K562 (cell line): ENCODE measurements around the gene SLC9A3.

Source experiments
- ATF6 ChIP-seq: sonication (generic); formaldehyde crosslinking; IDR thresholded peaks from 2 replicates; pipeline ENCODE4 v1.4.0; 2020; ENCODE audit warnings: mild to moderate bottlenecking, missing genetic modification reagents
- BRD4 ChIP-seq: fragments of 200-600 bp; sonication (generic); IDR thresholded peaks from 2 replicates; pipeline ENCODE4 v1.6.1; 2017; ENCODE audit warnings: inconsistent platforms
- CBFB ChIP-seq: sonication (generic); formaldehyde crosslinking; IDR thresholded peaks from 2 replicates; pipeline ENCODE4 v1.4.0; 2020; ENCODE audit warnings: mild to moderate bottlenecking, missing genetic modification reagents
- CTCF ChIP-seq, 3 experiments: IDR thresholded peaks in 2 of 3; conservative IDR thresholded peaks in 1 of 3; 2 replicates each; pipeline ENCODE4 v1.5.1; 2011 to 2012; ENCODE audit warnings: low read length in 3 of 3, mild to moderate bottlenecking in 3 of 3, control low read depth in 2 of 3, improper control_type of control experiment in 1 of 3, inconsistent platforms in 1 of 3, low read depth in 1 of 3, mixed read lengths in 1 of 3, moderate library complexity in 1 of 3; ENCODE audit not compliant: insufficient read depth in 2 of 3
- HDAC6 ChIP-seq: IDR thresholded peaks from 2 replicates; pipeline ENCODE4 v1.6.1; 2012; ENCODE audit warnings: low read depth, mild to moderate bottlenecking, control low read depth, inconsistent platforms, low read length, moderate library complexity
- PCBP2 ChIP-seq: fragments of 200-400 bp; formaldehyde crosslinking; IDR thresholded peaks from 2 replicates; pipeline ENCODE4 v1.6.1; 2018; ENCODE audit warnings: low read length, low read depth, mild to moderate bottlenecking, moderate library complexity; ENCODE audit not compliant: poor library complexity, severe bottlenecking
- POLR2AphosphoS5 ChIP-seq: IDR thresholded peaks from 2 replicates; pipeline ENCODE4 v1.6.1; 2011; ENCODE audit warnings: mild to moderate bottlenecking, low read depth, low read length, moderate library complexity; ENCODE audit not compliant: control insufficient read depth, insufficient read depth
- SNAPC5 ChIP-seq: fragments of 250-450 bp; sonication (Bioruptor Pico); IDR thresholded peaks from 2 replicates; pipeline ENCODE4 v1.8.0; 2021; ENCODE audit warnings: moderate library complexity, mild to moderate bottlenecking, inconsistent platforms
- STAT6 ChIP-seq: sonication (generic); formaldehyde crosslinking; IDR thresholded peaks from 2 replicates; pipeline ENCODE4 v1.8.1; 2023; ENCODE audit warnings: mild to moderate bottlenecking, missing genetic modification reagents
- USF2 ChIP-seq: sonication (generic); formaldehyde crosslinking; IDR thresholded peaks from 2 replicates; pipeline ENCODE4 v1.5.0; 2020; ENCODE audit warnings: missing genetic modification reagents
- XRCC5 ChIP-seq: fragments of 200-400 bp; formaldehyde crosslinking; IDR thresholded peaks from 2 replicates; pipeline ENCODE4 v1.6.1; 2017; ENCODE audit warnings: low read depth, mild to moderate bottlenecking, low read length
- ZMIZ1 ChIP-seq, 2 experiments: fragments of 150-350 bp in 1 of 2; IDR thresholded peaks; 2 replicates each; pipeline ENCODE4 v1.6.1; 2012 to 2016; ENCODE audit warnings: low read depth in 2 of 2, low read length in 2 of 2, mild to moderate bottlenecking in 1 of 2, moderate library complexity in 1 of 2
- ZNF274 ChIP-seq: IDR thresholded peaks from 2 replicates; pipeline ENCODE4 v1.6.1; 2011; ENCODE audit warnings: low read depth, mild to moderate bottlenecking, low read length, moderate library complexity, borderline replicate concordance

GRCh38 chr5:431711-432050 lies 92.6 kb downstream of the SLC9A3 start:
- TF ChIP-seq POLR2AphosphoS5, result no peak
- no peak for TF ChIP-seq XRCC5
- TF ChIP-seq HDAC6, result no peak
- TF ChIP-seq PCBP2, result no peak
- no peak for TF ChIP-seq CTCF (IDR thresholded peaks at IDR 0.05 in 2 of 3, conservative IDR thresholded peaks at IDR 0.05 in 1 of 3; ENCODE audit: insufficient read depth in 2 of 3, low read depth in 1 of 3, low read length in 3 of 3)
- TF ChIP-seq ATF6, result no peak
- TF ChIP-seq ZNF274, result no peak
- no peak for TF ChIP-seq ZMIZ1 (IDR thresholded peaks at IDR 0.05; ENCODE audit: low read depth in 2 of 2, low read length in 2 of 2)
- no peak for TF ChIP-seq CBFB (CRISPR knock-in tag)
- TF ChIP-seq SNAPC5 (CRISPR knock-in tag), result no peak
- TF ChIP-seq USF2 (CRISPR knock-in tag), result no peak
- TF ChIP-seq STAT6 (CRISPR knock-in tag), result no peak
- no peak for TF ChIP-seq BRD4
